Stimulated activated CD4-positive, alpha-beta T cell treated with anti-CD3 and anti-CD28 coated beads, Interleukin-2, amount 100 ng/mL, for 4 hours (primary cell): ENCODE measurements around the gene OSBPL7.

Experiments used
- DNase-seq: peaks from one replicate; pipeline ENCODE4 v3.0.0-alpha.2; 2020; ENCODE audit warnings: low read depth

OSBPL7 gene

GRCh38 chr17:47823519-47823918, 1.9 kb upstream of the OSBPL7 start:
- DNase-seq: no peak

GRCh38 chr17:47822785-47823184, 1.2 kb upstream of the OSBPL7 start:
- DNase-seq: no peak

GRCh38 chr17:47821031-47821423, 567 bp downstream of the OSBPL7 start:
- no peak for DNase-seq

- no peak for DNase-seq
Measured at GRCh38 chr17:47820033-47820789, 1.4 kb downstream of the OSBPL7 start.

- DNase-seq: no peak
Measured at GRCh38 chr17:47819475-47819874, 2.1 kb downstream of the OSBPL7 start.

- DNase-seq: no peak
Measured at GRCh38 chr17:47818002-47818695, 3.4 kb downstream of the OSBPL7 start.

GRCh38 chr17:47816947-47817346, 4.6 kb downstream of the OSBPL7 start:
- no peak for DNase-seq

GRCh38 chr17:47816111-47816735, 5.4 kb downstream of the OSBPL7 start:
- DNase-seq: no peak

GRCh38 chr17:47815106-47815918, 6.3 kb downstream of the OSBPL7 start:
- DNase-seq: no peak

- DNase-seq: no peak
Measured at GRCh38 chr17:47813512-47814031, 8.0 kb downstream of the OSBPL7 start.

- no peak for DNase-seq
Measured at GRCh38 chr17:47813077-47813476, 8.5 kb downstream of the OSBPL7 start.

- no peak for DNase-seq
Measured at GRCh38 chr17:47812146-47812920, 9.3 kb downstream of the OSBPL7 start.

- no peak for DNase-seq
Measured at GRCh38 chr17:47811709-47812108, 9.9 kb downstream of the OSBPL7 start.

- no peak for DNase-seq
Measured at GRCh38 chr17:47810901-47811635, 10.5 kb downstream of the OSBPL7 start.

- no peak for DNase-seq
Measured at GRCh38 chr17:47810200-47810821, 11.3 kb downstream of the OSBPL7 start.

GRCh38 chr17:47808830-47809480, 12.6 kb downstream of the OSBPL7 start:
- no peak for DNase-seq

GRCh38 chr17:47808036-47808829, 13.4 kb downstream of the OSBPL7 start:
- DNase-seq: no peak

GRCh38 chr17:47807421-47807820, 14.2 kb downstream of the OSBPL7 start:
- no peak for DNase-seq

- no peak for DNase-seq
Measured at GRCh38 chr17:47806913-47807255, 14.7 kb downstream of the OSBPL7 start.
